LNCAP (cell line): ENCODE results near the gene GRM4.
A peak's percentile ranks its signal among the peaks of the same experiment; 100 is the strongest.

ENCODE experiments used
- TF ChIP-seq, protein P1 (sequence below): fragments of 450-650 bp; IDR thresholded peaks from 2 replicates; pipeline ENCODE4 v1.5.1; 2017; ENCODE audit warnings: mild to moderate bottlenecking

GRM4 gene

DNA sequence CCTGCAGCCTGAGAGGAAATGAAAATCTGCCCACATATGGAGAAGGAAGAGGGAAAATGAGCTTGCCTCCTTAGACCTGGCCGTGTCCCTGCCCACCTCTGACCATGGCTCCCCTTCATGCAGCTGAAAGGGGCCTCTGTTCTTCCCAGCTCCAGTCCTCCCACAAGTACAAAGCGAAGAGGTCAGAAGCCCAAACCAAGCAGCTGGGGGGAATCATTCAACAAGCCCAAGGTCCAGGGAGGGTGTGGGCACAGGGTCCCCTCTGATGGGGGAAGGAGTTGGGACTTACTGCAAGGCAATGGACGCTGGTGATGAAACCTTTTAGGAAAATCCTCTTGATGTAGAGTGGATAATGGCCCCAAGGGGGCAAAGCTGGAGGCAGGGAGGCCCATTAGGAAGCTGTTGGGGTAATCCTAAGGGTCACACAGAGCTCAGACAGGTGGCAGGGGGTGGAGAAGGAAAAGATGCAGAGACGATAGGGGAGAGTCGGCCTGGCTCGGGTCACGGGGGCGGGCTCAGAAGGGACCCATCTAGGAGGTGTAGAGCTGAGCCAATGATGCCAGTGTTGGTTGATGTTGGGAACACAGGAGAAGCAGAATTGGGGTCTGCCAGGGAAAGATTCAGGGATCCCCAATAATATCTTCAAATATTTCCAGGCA, 16.1 kb upstream of the GRM4 start:
- TF ChIP-seq, protein P1, sequence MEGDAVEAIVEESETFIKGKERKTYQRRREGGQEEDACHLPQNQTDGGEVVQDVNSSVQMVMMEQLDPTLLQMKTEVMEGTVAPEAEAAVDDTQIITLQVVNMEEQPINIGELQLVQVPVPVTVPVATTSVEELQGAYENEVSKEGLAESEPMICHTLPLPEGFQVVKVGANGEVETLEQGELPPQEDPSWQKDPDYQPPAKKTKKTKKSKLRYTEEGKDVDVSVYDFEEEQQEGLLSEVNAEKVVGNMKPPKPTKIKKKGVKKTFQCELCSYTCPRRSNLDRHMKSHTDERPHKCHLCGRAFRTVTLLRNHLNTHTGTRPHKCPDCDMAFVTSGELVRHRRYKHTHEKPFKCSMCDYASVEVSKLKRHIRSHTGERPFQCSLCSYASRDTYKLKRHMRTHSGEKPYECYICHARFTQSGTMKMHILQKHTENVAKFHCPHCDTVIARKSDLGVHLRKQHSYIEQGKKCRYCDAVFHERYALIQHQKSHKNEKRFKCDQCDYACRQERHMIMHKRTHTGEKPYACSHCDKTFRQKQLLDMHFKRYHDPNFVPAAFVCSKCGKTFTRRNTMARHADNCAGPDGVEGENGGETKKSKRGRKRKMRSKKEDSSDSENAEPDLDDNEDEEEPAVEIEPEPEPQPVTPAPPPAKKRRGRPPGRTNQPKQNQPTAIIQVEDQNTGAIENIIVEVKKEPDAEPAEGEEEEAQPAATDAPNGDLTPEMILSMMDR, result no peak

DNA sequence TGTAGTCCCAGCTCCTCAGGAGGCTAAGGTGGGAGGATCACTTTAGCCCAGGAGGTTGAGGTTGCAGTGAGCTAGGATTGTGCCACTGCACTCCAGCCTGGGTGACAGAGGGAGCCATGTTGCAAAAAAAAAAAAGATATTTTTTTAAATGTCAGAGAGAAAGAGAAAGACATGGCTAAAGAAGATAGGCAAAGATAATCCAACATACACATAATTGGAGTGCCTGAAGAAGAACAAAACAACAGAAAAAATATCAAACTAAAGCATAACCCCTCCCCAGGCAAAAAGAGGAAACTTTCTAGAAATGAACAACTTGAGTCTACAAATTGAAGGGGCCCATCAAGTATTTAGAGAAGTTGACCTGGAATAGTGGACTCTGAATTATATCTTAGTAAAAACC, 14.0 kb upstream of the GRM4 start:
- TF ChIP-seq, protein P1, result no peak

DNA sequence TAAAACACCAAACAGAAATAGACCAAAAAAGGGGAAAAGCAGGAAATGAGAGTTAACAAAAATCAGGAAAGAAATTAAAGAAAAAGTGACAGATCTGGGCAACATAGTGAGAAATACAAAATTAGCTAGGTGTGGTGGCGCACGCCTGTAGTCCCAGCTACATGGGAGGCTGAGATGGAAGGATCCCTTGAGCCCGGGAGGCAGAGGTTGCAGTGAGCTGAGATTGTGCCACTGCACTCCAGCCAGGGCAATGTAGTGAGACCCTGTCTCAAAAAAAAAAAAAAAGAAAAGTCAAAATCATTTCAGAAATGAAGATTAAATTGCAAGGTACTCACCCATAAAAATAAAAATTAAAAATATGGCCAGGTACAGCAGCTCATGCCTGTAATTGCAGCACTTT, 13.0 kb upstream of the GRM4 start:
- TF ChIP-seq, protein P1, result no peak

DNA sequence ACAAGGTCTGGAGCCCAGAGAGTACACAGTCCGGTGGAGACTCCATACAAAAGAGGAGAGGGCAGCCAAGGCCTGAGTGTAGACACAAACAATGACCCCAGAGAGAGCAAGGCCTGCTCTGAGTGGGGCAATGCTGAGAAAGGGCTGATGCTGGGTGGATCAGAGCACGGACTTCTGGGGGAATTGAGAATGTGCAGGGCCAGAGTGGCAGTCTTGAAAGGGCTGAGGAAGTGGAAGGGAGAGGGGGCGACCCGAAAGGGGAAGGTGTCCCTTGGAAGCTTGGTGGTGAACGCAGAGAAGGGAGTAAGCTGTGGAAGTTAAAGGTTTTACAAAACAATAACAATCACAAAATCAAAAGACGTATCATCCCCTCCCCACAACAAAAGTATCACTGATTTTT, 12.0 kb upstream of the GRM4 start:
- TF ChIP-seq, protein P1, result no peak

DNA sequence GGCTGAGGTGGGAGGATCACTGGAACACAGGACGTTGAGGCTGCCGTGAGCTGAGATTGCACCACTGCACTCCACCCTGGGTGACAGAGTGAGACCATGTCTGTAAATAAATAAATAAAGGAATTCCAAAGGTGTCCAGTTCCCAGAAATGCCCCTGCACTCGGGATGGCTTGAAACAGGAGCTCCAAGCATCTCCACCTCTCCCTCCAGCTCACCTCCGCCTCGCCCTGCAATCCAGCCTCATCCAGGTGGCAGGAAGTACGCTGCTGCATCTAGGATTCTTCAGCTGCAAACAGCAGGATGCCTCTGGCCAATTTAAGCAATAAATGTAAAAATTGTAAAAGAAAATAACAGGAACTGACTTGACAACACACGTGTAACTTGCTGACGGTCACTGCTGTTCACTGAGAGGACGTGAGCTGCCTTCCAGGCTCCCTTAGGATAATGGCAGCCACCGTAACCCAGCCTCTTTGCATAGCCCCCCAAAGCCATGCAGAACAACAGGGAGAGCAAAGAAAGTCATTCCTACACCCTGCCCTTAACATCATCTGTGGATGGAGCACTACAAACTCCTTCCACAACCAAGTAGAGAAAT, 11.4 kb upstream of the GRM4 start:
- TF ChIP-seq, protein P1, result no peak

DNA sequence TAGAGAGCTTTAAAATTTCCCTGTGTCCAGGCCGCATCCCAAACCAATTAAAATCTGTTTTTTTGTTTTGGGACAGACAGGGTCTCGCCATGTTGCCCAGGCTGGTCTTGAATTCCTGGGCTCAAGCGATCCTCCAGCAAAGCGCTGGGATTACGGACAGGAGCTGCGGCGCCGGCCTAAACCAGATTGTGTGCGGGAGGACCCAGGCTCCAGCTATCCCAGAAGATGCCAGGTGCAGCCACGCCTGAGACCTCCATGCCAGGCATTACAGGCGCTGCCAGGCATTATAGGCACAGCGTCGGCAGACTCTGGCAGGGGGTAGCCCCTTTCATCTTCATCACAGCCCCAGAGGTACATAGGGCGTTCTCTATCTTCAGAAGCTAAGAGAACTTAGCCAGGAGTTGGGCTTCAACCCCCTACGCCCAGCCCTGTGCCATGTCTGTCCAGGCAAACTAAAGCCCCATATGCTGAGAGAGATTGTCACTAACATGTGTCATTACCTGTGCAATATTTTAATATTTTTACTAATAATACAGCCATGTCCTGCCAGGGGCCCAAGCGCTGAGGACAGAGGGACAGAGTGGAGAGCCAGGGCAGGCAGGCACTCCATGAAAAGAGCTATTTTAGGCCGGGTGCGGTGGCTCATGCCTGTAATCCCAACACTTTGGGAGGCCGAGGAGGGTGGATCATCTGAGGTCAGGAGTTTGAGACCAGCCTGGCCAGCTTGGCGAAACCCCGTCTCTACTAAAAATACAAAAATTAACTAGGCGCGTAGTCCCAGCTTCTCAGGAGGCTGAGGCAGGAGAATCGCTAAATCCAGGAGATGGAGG, 9.8 kb upstream of the GRM4 start:
- TF ChIP-seq, protein P1, result no peak

DNA sequence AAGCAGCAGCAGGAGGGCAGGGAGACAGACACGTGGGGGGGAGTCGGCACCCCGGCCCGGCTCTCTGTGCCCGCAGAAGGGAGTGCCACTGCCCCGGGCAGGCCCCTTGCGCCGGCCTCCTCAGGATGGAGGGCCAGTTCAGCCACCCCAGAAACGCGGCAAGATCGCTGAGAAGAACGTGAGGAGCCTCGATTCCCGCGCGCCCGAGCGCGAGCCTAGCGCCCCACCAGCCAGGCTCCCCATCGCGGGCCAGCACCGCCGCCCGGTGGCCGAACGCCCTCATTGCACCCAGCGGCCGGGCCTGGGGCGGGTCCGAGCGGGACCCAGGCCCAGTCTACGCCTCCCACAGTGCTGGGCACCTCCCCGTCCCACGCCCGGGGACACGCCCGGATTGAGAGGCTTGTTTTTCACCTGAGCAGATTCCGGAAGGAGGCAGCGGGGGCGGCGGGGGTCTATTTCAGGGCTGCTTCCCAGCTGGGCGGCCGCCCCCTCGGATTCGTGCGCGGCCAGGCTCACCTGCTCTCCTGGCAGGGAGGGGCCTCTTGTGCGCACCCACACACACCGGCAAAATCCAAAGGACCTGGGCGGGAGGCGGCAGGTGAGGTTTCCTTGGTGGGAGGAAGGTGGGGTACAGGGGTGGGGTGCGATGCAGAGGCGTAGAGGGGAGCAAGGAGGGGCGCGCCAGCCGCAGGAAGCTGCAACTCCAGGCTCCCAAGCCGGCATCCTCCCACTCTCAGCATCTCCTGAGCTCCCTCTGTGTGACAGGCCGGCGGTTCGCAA, 9.0 kb upstream of the GRM4 start:
- TF ChIP-seq, protein P1, result peak; percentile 97
